H1 (cell line): ENCODE data around the gene NAT8L.

ENCODE experiments used
- GABPA ChIP-seq: IDR thresholded peaks from 2 replicates; pipeline ENCODE4 v1.6.1; 2011; ENCODE audit warnings: mild to moderate bottlenecking, low read length, moderate library complexity, borderline replicate concordance; ENCODE audit not compliant: insufficient read depth
- MAFK ChIP-seq: IDR thresholded peaks from 2 replicates; pipeline ENCODE4 v1.6.1; 2012; ENCODE audit warnings: low read depth, mild to moderate bottlenecking, improper control_type of control experiment, low read length
- POLR2A ChIP-seq, 2 experiments: IDR thresholded peaks; 1 replicate in 1 of 2; 2 replicates in 1 of 2; pipeline ENCODE4 v1.6.1; 2011; ENCODE audit warnings: low read depth in 2 of 2, low read length in 2 of 2, mild to moderate bottlenecking in 2 of 2; ENCODE audit errors: control extremely low read depth in 1 of 2
- TAF1 ChIP-seq: IDR thresholded peaks from 2 replicates; pipeline ENCODE4 v1.6.1; 2011; ENCODE audit warnings: mild to moderate bottlenecking, low read depth, low read length
- TBP ChIP-seq: IDR thresholded peaks from 2 replicates; pipeline ENCODE4 v1.6.1; 2011; ENCODE audit warnings: low read depth, low read length, improper control_type of control experiment

DNA sequence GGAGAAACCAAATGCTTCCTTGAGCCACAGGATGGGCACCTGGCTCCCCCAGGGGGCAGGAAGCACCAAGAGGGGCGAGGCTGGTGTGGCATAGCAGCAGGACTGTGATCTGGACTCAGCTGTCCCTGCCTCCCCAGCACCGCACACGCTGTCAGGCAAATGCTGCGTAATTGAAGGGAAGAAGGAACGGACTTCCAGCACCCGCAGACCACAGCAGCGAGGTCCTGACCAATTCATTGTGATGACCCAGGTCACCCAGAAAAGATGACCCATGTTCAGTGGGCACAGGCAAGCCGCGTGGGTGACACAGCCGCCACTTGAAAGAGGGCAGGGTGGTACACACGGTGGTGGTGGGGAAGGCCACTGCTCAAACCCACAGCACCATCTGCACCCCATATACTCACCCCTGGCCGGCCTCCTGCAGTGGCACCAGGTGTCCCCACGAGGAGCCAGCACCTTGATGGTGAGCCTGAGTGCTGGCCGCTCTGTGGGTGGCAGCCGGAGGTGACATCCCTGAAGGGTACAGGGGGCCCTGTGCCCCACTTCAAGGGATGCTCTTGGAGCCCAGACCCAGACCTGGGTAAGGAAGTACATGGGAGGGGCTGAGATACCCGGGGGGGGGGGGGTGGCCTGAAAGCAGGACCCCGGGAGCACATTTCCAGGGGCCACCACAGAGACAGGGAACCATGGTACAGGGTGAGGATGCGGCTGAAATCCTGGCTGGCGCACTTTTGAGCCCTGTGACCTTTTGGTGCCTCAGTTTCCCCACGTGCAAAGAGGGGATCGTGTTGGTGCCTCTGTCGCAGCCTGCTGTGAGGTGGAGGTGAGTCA lies 11.5 kb downstream of the NAT8L start:
- TF ChIP-seq TBP (no peak), MAFK (no peak), TAF1 (no peak), POLR2A (IDR thresholded peaks at IDR 0.05; ENCODE audit: control extremely low read depth in 1 of 2, low read depth in 2 of 2, low read length in 2 of 2) (no peak), GABPA (no peak)
